Measurements from ENCODE around the gene RNU4-1.
A peak's percentile ranks its signal among the peaks of the same experiment; 100 is the strongest.
"Not testable (repeated sequence)": the region's sequence is repeated elsewhere in the genome, so short reads cannot be mapped to it uniquely, and the experiment has no call there.

Gene RNU4-1

DNA sequence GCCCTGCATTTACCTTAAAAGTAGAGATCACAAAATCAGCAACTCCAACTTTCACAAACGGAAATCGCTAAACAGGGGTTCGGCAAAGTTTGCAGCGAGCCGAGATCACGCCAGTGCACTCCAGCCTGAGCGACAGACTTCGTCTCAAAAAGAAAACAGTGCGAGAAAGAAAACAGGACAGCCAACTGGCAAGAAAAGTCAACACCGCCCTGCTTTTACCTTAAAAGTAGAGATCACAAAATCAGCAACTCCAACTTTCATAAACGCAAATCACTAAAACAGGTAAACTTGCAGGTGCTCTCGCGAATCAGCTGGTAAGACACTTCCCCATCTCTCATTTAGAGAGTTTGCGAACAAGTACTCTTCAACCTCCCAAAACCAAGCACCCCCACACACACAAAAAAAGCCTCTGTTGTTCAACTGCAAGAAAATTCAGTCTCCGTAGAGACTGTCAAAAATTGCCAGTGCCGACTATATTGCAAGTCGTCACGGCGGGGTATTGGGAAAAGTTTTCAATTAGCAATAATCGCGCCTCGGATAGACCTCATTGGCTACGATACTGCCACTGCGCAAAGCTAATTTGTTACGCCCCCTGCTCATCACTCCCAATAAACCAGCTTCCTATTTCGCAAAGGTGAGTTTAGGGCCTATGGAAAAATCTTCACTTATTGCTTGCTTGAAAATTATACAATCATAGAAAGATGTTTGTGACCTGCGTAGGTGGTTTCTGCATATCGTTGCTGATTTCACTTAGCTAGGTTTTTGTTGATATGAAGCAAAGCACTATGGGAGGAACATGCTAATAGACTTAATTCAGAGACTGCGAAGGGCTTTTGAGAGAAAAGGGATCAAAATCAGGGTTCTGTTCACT lies at the start of gene RNU4-1:
Gene RNU4-1, minus strand, starts transcription at position 577 of the 871 bp plus-strand sequence.
- peak; percentile 97 for DNase-seq

DNA sequence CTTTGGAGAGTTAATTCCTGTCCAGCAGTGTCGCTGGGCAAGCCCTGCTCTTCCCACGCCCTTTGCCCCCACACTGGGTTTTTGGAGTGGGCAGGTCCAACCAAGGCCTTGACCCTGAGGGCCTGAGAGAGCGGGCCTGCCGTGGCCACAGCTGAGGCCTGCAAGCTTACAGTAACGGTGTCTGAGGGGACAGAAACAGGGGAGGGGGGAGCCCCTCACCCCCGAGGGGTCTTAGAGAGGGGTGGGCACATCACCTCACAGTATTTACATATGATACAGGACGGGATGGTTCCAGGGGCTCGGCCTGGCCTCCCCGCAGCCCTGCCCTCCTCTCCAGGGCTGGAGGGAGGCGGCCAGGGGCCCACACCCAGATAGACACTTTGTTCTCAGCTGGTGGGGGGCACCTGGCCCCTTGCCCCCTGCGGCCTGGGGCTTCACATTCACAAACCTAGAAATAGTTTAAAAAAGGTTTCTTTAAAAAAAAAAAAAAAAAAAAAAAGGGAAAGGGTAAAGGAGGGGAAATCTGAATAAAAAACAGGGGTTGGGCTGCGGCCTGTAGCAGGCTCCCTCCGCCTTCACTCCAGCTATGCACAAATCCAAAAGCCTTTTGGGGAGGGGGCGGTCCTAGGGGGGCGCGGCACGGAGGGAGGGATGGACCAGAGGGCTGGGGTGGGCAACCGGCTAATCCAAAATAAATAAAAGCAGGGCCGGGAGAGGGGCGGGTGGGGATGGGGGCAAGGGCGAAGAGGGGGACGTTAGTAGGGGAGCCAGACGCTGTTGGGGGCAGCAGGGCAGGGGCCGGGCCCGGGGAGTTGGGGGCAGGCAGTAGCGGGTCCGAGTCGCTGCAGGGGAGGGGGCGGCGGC lies 49.4 kb upstream of the RNU4-1 start:
- no peak for DNase-seq

DNA sequence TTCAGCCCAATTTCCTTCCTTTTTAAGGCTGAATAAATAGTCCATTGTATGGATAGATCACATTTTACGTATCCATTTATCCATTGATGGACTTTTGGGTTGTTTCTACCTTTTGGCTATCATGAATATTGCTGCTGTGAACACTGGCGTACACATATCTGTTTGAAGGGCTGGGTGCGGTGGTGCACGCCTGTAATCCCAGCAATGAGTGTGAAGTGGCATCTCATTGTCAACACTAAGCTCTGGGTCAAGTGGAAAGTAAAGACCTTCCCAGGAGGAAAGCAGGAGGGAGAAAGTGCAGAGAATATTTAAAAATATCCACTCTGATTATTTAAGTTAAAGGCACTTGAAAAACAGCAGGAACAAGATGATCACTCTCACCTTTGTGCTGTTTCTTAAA lies 46.2 kb upstream of the RNU4-1 start:
- no peak for DNase-seq

DNA sequence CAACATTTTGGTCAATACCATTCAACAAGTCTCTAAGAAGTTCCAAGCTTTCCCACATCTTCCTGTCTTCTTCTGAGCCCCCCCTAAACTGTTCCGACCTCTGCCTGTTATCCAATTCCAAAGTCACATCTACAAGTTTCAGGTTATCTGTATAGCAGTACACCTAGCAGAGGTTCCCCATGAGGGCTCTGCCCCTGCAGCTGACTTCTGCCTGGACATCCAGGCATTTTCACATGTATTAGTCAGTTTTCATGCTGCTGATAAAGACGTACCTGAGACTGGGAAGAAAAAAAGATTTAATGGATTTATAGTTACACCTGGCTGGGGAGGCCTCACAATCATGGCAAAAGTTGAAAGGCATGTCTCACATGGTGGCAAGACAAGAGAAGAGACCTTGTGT lies 44.7 kb upstream of the RNU4-1 start:
- DNase-seq = no peak

DNA sequence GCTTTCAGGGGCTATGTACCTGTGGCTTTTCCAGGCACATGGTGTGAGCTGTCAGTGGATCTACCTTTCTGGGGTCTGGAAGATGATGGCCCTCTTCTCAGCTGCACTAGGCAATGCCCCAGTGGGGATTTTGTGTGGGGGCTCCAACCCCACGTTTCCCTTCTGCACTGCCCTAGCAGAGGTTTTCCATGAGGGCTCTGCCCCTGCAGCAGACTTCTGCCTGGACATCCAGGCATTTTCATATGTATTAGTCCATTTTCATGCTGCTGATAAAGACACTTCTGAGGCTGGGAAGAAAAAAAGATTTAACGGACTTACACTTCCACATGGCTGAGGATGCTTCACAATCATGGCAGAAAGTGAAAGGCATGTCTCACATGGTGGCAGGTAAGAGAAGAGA lies 43.4 kb upstream of the RNU4-1 start:
- DNase-seq = not testable (repeated sequence)

DNA sequence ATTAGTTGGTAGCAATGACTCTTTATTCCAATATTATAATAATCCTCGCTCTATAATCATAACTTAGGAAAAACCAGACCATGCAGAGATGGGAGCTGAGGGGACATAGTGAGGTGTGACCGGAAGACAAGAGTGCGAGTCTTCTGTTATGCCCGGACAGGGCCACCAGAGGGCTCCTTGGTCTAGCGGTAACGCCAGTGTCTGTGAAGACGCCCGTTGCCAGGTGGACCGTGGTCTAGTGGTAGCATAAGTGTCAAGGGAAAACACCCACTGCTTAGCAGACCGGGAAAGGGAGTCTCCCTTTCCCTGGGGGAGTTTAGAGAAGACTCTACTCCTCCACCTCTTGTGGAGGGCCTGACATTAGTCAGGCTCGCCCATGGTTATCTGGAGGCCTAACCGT lies 42.4 kb upstream of the RNU4-1 start:
- peak; percentile 37 for DNase-seq

DNA sequence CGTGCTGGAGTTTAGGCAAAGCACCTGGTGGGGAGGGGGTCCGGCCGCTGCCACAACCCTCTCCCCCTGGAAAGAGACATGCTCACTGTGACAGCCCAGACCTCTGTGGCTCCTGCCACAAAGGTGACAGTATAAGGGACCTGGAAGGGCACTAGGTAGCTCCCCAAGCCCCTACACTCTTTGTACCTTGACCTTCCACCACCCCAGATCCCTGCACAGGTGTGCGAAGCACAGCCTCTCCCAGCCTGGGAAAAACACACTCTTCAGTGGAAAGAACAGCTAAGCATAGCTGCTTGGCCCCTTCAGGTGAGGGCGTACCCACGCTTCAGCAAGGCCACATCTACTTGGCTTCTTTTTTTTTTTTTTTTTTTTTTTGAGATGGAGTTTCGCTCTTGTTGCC lies 39.5 kb upstream of the RNU4-1 start:
- DNase-seq = no peak

DNA sequence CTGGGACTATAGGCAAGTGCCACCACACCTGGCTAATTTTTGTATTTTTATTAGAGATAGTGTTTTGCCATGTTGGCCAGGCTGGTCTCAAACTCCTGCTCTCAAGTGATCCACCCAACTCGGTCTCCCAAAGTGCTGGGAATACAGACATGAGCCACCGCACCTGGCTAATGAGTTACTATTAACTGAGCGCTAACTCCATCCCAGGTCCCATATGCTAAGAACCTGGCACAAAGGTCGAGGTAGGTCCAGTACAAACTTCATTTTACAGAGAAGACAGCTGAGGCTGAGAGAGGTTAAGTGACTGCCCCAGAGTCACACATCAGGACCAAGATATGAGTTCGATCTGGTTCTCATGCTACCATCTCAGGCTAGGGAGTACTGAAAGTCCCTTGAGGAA lies 39.0 kb upstream of the RNU4-1 start:
- DNase-seq = no peak

DNA sequence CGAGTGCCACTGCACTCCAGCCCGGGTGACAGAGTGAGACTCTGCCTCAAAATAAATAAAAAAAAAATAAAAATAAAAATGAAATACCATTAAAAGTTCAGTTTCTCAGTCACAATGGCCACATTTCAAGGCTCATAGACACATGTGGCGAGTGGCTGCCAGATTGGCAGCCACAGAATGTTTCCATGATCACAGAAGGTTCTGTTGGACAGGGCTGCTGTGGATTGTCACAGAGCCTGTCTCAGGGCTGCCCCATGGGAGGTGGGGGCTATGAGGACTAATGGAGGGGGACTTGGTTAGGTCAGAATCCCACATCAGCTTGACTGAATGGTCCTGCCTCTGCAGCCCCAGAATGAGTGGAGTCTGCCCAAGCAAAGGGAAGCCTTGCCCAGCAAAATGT lies 38.4 kb upstream of the RNU4-1 start:
- DNase-seq = no peak

DNA sequence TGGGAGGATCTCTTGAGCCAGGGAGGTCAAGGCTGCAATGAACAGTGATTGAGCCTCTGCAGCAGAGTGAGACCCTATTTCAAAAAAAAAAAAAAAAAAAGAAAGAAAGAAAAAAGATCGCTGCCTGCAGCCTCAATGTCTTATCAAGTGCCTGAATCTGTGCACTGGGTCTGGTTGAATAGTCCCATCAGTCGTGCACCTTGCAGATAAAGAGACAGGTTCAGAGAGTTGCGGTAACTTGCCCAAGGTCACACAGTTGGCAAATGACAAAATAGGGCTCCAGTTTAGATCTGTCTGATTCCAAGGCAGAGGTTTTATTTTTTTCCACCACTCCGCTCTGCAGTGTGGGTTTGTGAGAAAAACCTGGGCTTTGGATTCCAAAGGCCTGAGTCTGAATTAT lies 35.2 kb upstream of the RNU4-1 start:
- no peak for DNase-seq

DNA sequence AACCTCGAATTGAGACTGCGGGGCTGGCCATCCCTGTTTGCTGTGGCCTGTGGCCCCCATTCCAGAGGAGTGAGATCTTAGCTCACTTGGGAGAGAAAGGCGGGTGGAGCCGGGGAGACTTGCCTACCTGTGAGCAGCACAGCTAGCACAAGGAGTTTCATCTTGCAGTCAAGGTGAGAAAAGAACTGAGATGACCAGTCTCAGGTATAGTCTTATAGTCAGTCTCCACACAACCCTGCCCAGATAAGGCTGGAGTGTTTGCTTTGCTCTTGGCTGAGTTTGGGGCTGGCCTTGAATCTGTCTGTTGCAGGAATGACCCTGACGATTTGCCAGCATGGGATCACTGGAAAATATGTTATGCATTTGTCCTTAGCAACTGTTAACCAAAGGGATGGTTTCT lies 34.6 kb upstream of the RNU4-1 start, which contains the start of gene PLA2G1B:
Gene PLA2G1B, minus strand, starts transcription at position 187 of the 400 bp plus-strand sequence. Its CDS starts 26 bp downstream, at position 161.
- DNase-seq = no peak

DNA sequence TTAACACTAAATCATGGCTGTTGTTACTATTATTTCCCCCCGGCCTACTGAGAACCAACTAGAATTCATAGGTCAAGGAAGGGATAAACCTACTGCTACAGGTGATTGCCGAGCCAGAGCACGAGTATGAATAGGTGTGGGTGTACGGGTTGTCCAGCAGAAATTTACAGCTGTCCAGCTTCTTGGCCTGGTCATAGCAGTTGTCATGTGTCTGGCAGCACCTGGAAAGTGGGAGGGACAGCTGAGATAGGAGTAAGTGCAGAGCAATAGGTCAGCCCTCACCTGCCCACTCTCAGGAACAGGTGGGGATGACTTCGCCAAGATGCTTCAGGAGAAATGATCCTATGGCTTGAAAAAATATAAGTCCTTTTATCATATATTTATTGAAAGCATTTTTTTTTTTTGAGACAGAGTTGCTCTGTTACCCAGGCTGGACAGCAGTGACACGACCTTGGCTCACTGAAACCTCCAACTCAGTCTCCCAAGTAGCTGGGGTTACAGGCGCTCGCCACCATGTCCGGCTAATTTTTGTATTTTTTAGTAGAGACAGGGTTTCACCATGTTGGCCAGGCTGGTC lies 31.9 kb upstream of the RNU4-1 start:
- DNase-seq = no peak

DNA sequence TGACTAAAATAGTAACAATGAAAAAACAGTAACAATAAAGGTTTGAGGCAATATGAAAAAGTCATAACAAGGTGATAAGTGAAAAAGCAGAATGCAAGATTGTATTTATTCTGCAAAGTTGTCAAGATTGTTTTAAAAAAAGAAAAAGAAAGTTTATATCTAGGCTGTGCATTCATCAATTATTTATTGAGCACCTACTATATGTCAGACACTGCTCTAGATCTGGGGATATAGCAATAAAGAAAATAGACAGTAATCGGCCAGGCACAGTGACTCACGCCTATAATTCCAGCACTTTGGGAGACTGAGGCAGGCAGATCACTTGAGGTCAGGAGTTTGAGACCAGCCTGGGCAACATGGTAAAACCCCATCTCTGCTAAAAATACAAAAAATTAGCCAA lies 30.7 kb upstream of the RNU4-1 start:
- DNase-seq = no peak

DNA sequence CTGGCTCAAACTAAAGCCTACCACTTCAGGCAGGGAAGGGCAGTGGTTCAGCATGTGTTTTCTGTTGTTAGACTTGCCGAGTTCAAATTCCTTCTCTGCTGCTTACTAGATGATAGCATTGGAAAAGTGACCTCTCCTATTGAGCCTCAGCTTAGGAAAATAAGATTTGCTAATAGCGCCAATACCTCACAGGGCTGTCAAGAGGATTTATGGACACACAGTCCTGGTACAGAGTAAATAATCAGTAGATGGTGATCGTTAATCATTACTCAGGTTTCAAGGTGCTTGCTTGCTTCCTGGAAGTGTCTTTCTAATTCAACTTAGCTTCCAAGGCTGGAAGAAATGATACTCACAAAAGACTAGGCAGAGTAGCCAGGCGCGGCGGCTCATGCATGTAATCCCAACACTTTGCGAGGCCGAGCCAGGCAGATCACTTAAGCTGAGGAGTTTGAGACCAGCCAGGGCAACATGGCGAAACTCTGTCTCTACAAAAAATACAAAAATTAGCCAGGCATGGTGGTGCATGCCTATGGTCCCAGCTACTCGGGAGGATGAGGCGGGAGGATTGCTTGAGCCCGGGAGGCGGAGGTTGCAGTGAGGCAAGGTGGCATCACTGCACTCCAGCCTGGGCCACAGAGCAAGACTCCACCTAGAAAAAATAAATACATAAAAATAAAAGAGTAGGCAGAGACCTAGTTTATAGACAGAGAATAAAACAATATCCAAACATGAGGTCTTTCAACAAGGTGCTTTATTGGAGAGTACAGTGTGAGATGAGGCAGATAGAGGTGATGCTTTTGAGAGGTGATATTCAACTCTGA lies 28.6 kb upstream of the RNU4-1 start:
- no peak for DNase-seq

DNA sequence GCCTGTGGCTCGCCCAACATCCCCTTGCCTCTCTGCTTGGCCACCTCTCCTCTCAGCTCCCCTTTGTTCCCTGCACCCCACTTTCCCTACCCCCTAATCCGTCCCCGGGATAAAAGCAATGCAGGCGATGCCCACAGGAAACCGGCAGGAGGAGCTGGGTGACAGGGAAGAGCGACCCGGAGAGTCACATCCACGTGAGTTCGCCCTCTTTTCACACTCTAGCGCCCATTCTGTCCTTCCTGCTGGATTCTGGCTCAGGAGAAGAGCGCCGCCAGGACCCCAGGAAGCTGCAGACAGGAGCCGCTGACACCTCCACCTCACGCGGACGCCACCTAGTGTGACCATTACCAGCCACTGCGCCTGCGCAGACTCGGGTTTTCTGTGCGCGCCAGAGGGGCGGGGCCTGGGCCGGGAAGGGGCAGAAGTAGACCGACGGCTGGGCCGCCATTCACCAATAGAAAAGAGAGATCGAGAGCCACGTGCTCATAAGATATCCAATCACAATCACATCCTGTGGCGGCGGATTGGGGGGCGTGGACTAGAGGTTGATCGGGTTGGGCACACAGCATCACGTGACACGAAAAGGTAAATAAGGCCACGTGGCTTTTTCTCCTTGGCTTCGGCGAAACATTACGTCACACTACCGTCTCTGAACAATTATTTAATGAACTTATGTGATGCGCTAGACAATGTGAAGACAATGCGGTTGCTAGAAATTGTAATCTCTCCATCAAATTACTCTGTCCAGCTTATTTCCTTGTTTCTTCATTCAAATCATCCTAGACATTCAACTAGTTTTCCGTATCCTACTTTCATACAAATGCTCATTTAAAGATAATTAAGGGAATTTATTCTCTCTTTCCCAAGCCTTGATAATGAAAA lies 24.4 kb upstream of the RNU4-1 start:
- DNase-seq = peak; percentile 97

DNA sequence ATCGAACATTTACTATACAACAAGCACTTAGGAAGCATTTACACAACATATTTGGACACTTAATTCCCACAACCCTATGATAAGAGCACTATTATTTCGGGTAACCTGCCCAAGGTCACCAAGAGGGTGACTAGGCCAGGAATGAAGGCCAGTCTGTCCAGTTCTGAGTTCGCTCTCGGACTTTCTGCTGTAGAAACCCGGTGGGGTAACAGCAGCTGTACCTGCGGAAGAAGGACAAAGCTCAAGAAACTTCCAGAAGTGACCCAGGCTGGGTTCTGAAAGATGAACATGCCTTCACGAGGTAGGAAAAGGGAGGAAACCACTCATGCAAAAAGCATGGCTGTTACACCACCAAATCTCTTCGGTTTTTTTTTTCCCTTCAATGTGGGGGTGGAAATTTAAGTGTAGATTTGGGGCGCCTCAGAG lies 23.8 kb upstream of the RNU4-1 start:
- no peak for DNase-seq

DNA sequence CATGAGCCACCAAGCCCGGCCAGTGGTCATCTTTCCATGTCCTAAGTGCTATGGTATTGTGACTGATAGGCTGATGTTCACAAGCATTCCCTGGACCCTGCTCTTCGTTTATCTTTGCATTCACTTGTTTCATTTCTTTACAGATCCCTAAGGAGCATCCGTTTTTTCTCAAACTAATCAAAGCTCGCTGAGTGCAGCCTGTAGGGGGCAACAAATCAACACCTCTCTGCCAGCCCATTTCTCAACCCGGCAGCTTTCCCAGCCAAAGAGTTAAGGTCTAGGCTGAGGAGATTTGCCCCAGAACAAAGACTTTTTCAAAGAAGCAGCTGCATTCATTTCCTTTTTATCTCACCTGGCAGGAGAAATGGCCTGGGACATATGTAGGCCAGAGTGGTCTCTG lies 21.2 kb upstream of the RNU4-1 start:
- DNase-seq = no peak

DNA sequence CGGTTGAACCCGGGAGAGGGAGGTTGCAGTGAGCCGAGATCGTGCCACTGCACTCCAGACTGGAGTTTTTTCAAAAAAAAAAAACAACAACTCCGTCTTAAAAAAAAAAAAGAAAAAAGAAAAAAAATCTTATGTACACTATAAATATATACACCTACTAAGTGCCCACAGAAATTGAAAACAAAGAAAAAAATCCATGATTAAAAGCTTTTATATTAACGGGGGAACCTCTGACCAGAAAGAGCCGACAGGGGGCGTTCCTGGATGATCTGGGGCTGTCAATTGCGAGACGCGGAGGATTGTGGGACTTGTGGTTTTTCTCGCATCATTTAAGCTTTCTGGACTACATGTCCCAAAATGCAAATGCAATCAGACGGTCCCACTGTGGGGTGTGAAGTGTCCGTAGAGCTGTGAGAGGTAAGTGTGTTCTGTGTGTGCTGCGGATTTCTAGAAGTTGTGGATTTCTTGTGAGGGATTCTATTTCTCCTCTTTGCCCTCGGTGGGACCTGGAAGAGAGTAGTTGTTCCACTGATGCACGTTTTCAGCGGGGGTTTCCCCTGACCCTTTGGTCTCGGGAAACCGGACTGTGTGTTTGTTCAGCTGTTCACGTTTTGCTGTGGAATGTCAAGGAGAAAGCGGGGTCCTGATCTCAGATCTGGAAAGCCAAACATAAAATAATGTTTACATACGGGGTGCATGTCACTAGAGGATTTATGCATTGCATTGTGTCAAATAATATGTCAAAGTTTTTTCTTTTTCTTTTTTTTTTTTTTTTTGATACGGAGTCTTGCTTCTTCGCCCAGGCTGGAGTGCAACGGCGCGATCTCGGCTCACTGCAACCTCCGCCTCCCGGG lies 9.2 kb upstream of the RNU4-1 start, which contains the start of gene SIRT4:
Gene SIRT4, plus strand, starts transcription at position 360 of the 854 bp plus-strand sequence. CDS start 1,241 bp downstream, outside the sequence.
- DNase-seq = peak; percentile 80

DNA sequence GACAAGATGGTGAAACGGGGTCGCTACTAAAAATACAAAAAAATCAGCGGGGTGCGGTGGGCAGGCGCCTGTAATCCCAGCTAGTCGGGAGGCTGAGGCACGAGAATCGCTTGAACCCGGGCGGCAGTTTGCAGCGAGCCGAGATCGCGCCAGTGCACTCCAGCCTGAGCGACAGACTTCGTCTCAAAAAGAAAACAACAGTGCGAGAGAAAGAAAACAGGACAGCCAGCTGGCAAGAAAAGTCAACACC lies 701 bp downstream of the RNU4-1 start:
- no peak for DNase-seq

DNA sequence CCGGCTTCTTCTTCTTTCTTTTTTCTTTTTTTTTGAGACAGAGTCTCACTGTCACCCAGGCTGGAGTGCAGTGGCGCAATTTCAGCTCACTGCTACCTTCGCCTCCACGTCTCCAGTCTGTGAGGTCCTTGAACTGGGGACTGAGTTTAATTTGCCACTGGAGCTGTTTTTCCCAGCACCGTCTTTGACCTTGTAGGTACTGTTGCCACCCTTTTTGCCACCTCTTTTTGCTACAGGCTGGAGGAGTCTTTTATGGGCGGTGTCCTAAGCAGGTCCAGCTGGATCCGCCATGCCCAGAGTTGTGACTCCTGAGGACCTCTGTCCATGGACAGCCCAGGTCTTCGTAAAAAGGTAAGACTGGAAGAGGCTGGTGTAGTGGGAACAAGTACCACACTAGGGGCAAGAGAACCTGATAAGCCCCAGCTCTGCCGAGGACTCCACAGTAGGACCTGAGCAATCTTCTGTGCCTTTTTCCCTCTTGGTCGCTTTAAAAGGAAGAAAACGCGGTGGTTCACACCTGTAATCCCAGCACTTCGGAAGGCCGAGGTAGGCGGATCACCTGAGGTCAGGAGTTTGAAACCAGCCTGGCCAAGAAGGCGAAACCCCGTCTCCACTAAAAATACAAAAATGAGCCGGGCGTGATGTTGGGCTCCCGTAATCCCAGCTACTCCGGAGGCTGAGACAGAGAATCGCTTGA lies 2.3 kb downstream of the RNU4-1 start:
- no peak for DNase-seq

All from NCI-H226 (cell line).